ENCODE results near the gene BCL2A1.

Gene BCL2A1

GRCh38 chr15:79950247-79950646 lies 20.7 kb downstream of the BCL2A1 start:
- Histone ChIP-seq H3K9ac (ENCODE audit: low read length) (no peak overlapping the region), H3F3A (ENCODE audit: insufficient read depth) (no peaks in the 10 kb centered on the region), H3K79me2 (ENCODE audit: insufficient read depth, low read length) (no peaks in the 10 kb centered on the region), H3K4me2 (ENCODE audit: low read depth, low read length, poor library complexity, severe bottlenecking) (no peak overlapping the region), H3K9me2 (replicated peaks; ENCODE audit: insufficient read depth, low read length) (no peaks in the 10 kb centered on the region), H3K9me3 (ENCODE audit: insufficient read depth, low read length) (no peaks in the 10 kb centered on the region), H3K36me3 (ENCODE audit: low read length) (no peaks in the 10 kb centered on the region), H4K20me1 (ENCODE audit: low read depth, low read length) (no peaks in the 10 kb centered on the region), H3K4me3 (ENCODE audit: insufficient read depth, low read length, poor library complexity, severe bottlenecking) (no peak overlapping the region), H2AFZ (ENCODE audit: low read depth, low read length, severe bottlenecking) (no peak overlapping the region), H3K27me3 (ENCODE audit: low read length) (no peaks in the 10 kb centered on the region), H3K27ac (ENCODE audit: low read depth, low read length) (no peak overlapping the region)
- TF ChIP-seq, protein P1, sequence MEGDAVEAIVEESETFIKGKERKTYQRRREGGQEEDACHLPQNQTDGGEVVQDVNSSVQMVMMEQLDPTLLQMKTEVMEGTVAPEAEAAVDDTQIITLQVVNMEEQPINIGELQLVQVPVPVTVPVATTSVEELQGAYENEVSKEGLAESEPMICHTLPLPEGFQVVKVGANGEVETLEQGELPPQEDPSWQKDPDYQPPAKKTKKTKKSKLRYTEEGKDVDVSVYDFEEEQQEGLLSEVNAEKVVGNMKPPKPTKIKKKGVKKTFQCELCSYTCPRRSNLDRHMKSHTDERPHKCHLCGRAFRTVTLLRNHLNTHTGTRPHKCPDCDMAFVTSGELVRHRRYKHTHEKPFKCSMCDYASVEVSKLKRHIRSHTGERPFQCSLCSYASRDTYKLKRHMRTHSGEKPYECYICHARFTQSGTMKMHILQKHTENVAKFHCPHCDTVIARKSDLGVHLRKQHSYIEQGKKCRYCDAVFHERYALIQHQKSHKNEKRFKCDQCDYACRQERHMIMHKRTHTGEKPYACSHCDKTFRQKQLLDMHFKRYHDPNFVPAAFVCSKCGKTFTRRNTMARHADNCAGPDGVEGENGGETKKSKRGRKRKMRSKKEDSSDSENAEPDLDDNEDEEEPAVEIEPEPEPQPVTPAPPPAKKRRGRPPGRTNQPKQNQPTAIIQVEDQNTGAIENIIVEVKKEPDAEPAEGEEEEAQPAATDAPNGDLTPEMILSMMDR (IDR thresholded peaks at IDR 0.05; ENCODE audit: insufficient read depth, low read length, poor library complexity, severe bottlenecking): no peak
- TF ChIP-seq EZH2phosphoT487 (conservative IDR thresholded peaks at IDR 0.05; ENCODE audit: low read length): no peak

- Histone ChIP-seq H3K27me3 (ENCODE audit: low read length) (no peaks in the 10 kb centered on the region), H3K4me2 (ENCODE audit: low read depth, low read length, poor library complexity, severe bottlenecking) (no peak overlapping the region), H3K9me2 (replicated peaks; ENCODE audit: insufficient read depth, low read length) (no peaks in the 10 kb centered on the region), H3K9ac (ENCODE audit: low read length) (no peak overlapping the region), H3K9me3 (ENCODE audit: insufficient read depth, low read length) (no peaks in the 10 kb centered on the region), H3K36me3 (ENCODE audit: low read length) (no peaks in the 10 kb centered on the region), H3F3A (ENCODE audit: insufficient read depth) (no peaks in the 10 kb centered on the region), H2AFZ (ENCODE audit: low read depth, low read length, severe bottlenecking) (no peak overlapping the region), H4K20me1 (ENCODE audit: low read depth, low read length) (no peaks in the 10 kb centered on the region), H3K27ac (ENCODE audit: low read depth, low read length) (no peak overlapping the region), H3K79me2 (ENCODE audit: insufficient read depth, low read length) (no peaks in the 10 kb centered on the region), H3K4me3 (ENCODE audit: insufficient read depth, low read length, poor library complexity, severe bottlenecking) (no peak overlapping the region)
- TF ChIP-seq, protein P1 (IDR thresholded peaks at IDR 0.05; ENCODE audit: insufficient read depth, low read length, poor library complexity, severe bottlenecking): no peak
These were observed 22.2 kb downstream of the BCL2A1 start for GRCh38 chr15:79948761-79949160.

DNA sequence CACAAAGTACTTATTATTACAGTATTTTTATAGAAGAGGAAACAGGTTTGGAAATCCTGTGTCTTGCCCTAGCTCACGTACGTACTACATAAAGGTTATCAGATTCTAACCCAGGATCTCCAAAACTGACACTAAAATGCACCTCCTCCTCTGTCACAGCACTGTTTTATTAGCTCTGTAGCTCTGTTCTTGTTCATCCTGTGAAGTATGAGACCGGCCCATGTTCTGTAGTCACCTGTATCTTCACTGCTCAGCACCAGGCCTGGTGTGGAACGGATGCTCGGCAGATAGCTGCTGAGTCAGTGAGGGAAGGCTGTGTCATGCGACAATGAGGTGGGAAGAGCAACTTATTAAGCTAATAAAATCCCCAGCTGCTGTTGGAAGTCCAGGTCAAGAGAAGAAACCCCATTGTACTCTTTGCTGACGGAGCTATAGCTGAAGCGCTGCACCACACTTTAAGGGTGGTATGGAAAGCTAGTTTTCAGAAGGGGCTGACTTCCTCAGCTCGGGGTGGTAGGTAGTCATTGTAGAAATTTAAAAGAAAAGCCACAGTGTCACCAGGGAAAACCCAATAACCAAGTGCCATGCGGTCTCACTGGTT lies 22.8 kb downstream of the BCL2A1 start:
- Histone ChIP-seq H3K4me2 (ENCODE audit: low read depth, low read length, poor library complexity, severe bottlenecking) (no peak overlapping the region), H3K9ac (ENCODE audit: low read length) (no peak overlapping the region), H3K36me3 (ENCODE audit: low read length) (no peaks in the 10 kb centered on the region), H3F3A (ENCODE audit: insufficient read depth) (no peaks in the 10 kb centered on the region), H3K4me3 (ENCODE audit: insufficient read depth, low read length, poor library complexity, severe bottlenecking) (no peak overlapping the region), H3K79me2 (ENCODE audit: insufficient read depth, low read length) (no peaks in the 10 kb centered on the region), H3K27me3 (ENCODE audit: low read length) (no peaks in the 10 kb centered on the region), H3K9me3 (ENCODE audit: insufficient read depth, low read length) (no peaks in the 10 kb centered on the region), H4K20me1 (ENCODE audit: low read depth, low read length) (no peaks in the 10 kb centered on the region), H3K27ac (ENCODE audit: low read depth, low read length) (no peak overlapping the region), H3K9me2 (replicated peaks; ENCODE audit: insufficient read depth, low read length) (no peaks in the 10 kb centered on the region), H2AFZ (ENCODE audit: low read depth, low read length, severe bottlenecking) (no peak overlapping the region)
- no peak for TF ChIP-seq EZH2phosphoT487 (conservative IDR thresholded peaks at IDR 0.05; ENCODE audit: low read length)
- TF ChIP-seq, protein P1 (IDR thresholded peaks at IDR 0.05; ENCODE audit: insufficient read depth, low read length, poor library complexity, severe bottlenecking): no peak

All from SU-DHL-6 (cell line).